ENCODE results near the gene EPHA5.

EPHA5 gene

DNA sequence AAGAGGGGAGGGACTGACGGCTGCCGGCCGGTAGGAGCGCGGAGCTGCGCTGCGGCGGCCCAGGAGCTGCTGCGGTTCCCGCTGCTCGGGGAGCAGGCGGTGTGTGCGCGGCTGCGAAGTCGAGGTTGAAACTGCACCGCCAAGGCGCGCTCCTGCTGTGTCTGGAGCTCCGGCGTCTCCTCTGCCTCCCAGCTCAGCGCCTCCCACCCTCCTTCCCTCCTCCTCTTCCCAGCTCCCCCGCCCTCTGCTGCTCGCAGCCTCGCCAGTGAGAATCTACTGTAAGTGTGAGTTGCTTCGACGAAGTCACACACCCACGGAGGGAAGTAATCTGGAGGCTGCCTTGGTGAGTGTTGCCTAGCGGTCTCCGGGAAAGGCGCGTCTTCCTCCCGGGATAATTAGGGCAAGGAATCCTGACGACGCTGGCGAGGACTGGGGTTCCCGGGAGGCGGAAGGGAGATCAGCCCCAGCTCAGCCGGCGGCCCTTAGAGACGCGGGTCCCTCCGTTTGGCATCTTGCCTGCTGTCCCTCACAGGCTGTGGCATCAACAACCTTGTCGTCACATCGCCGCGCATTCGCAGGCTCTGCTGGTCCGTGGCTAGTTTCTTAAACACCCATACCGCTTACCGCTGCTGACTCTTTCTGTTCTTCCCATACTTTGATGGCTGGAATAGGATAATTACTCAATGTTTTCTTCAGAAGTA lies at the start of gene EPHA5:
EPHA5 (minus strand) TSS at position 159 of the 701 bp plus-strand sequence. CDS start 747 bp downstream, outside the sequence.
- DNase-seq = no peak

DNA sequence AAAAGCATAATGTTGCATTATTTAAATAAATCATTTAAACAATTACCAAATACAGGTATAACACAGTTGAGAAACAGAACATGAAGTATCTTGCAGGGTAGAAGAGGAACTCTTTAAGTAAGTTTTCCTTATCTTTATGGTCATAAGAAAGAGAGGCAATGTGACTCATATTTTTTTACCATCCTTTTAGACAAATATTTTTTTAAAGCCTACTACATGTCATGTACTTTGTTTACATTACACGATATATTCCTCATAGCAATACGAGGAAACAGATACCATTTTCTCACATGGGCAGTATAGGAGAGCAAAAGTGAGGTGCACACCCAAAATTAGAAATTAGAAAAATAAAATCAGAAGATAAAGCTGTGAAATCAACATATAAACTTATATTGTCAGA lies 49.3 kb upstream of the EPHA5 start:
- DNase-seq = no peak

DNA sequence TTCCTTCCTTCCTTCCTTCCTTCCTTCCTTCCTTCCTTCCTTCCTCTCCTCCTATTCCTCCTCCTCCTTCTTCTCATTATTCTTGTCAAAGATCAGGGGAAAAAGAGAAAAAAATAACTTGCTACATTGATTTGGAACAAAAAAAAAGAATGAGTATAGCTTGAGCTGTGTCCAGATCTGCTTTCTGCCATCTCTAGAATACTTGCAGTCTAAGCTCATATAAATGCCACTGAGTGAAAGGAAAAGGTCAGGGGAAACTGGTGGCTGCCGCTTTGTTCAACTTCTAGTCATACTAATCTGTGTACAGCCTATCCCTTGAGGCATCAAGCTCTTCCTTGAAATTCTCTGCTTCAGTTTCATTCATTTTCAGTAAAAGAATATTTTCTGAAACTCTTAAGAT lies 28.3 kb upstream of the EPHA5 start:
- no peak for DNase-seq

DNA sequence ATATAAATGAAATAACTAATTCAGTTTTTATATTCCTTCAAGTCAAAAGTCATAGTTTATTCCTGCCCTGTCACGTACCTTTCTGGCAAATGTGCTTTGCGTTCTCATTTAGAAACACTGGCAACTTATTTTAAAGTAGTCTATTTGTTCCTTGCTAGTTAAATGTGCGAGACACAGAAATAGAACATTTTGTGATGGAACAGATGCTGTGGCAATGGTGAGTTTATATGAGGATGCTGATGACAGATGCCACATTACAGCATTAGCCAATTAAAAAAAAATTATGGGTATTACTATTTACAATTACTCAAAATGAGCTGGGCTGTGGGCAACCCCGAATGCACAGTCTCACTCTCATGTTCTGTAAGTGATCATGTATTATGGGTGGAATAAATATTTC lies 26.1 kb upstream of the EPHA5 start:
- no peak for DNase-seq

DNA sequence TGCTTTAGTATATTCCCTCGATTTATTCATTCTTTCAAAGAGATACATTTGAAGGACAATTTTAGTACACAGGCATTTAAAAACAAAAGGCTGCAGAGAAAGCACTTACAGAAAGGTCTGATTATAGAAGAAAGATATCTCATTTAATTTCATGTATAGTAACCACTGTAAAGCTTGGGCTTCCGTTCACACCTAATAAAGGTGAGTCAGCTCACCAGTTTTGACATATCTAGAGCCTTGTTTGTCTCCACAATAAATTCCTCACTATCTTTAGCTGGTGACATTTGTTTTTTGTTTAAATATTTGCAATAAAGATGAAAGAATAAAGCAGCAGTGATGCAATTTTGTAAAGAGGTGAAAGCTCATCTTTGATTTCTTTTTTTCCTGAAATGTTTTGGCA lies 1.1 kb upstream of the EPHA5 start:
- no peak for DNase-seq

DNA sequence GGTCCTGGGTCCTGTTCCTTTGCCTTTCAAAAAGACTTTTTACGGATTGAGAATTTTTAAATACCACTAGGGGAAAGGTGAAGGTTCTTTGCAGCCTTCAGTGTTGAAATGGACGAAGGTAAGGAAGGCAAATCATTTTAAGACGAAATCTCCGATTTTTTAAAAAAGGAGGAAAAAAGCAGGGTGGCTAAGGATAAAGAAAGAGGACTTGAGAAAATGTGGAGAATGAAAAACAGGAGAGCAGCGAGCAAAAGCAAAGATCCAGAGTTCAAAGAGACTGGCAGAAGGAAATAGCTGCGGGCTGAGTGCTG lies 314 bp downstream of the EPHA5 start:
- no peak for DNase-seq

DNA sequence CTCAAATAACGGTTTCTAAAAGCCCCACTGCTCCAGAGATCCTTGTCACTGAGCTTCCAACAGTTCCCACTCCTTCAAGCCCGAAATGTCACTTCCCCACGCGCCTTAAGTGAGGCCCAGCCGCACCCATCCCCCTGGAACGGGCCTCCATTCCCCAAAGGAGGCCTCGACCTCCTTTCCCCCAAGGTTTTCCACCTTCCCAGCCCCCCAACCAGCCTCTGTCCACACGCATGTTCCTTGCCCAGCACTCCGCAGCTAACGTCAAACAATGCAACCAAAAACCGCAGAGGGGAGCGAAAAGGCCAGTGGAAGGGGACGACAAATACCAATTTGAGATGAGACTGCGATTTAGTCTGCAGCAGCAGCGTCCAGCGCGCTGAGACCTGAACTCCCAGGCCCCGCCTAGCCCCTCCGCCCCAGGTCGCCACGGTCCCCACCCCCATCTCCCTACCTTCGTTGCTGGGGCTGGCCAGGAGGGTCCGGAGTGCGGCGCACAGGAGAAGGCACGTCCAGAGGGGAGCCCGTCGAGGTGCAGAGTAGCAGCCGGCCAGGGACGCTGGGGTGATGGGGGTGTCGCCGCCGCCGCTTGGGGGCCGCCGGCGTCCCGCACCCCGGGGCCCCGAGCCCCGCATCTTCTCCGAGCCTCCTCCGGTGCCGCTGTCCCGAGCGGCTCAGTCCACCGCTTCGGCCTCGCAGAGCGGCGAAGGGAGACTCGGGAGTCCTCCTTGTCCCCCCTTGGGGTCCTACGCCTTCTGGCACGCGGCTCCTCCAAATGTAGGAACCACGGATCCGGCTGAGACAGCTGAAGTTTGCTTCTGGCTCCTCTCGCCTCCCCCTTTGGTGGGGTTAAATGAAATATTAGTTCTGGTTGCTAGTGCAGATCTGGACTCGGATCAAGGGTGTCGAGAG lies 924 bp downstream of the EPHA5 start:
- no peak for DNase-seq

DNA sequence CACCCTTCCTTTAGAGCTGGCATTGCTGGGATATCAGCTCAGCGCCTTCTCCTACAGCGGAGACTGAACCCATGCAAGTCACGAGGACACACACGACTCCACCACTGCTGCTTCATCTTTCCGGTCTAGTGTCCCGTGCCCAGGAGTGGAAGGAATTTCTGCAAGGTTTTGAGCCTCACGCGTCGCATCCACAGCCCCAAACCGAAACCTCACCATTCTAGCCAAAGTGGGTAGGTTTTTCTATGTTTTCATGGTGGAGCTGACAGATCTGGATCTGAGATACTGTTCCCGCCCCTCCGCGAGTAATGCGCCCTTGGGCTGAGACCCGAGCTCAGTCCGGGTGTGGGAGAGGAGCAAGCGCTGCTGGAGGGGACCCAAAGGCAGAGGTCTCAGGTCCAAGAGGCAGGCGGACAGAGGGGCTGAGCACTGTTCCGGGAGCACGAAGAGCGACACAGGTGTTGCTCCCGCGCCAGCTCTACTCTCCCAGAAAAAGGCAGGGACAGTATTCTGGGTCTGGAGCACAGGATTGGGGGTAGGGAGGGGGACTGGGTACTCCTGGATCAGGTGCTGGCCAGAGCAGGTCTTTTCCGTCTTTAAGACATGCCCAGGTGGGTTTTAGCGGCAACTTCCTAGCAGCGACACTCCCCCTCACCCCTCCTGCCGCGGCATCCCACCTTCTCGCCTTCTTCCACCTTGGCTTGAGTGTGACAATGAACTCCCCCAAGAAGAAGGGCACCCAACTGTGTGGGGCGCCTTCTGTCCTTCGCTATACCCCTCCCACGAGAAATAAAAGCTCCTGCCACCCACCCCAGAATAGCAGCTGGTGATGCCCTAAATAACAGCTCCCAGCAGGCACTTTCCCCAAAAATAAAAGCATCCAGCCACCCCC lies 1.8 kb downstream of the EPHA5 start:
- DNase-seq = no peak

DNA sequence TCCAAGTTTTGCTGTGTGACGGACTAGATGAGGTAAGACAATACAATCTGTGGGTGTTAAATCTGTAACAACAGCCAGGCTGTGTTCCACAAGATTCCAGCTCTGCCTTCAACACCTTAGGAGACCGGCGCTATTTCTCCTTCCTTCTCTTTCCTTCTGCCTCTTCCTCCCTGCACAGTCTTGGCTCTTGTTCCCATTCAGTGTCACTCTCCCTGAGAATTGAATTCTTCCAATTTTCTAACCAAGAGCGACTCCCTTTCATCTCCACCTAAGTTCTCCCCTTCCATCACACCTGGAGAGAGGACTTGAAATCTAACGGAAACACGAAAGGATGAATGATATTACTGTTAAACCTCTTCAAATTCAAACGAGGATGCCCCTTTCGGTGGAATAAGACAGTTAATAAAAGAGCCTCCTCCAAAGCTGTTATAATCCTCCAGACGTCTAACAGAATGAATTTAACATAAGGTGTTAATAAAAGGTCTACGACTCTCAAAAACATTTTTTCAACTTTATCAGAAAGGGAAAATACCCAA lies 2.7 kb downstream of the EPHA5 start:
- no peak for DNase-seq

DNA sequence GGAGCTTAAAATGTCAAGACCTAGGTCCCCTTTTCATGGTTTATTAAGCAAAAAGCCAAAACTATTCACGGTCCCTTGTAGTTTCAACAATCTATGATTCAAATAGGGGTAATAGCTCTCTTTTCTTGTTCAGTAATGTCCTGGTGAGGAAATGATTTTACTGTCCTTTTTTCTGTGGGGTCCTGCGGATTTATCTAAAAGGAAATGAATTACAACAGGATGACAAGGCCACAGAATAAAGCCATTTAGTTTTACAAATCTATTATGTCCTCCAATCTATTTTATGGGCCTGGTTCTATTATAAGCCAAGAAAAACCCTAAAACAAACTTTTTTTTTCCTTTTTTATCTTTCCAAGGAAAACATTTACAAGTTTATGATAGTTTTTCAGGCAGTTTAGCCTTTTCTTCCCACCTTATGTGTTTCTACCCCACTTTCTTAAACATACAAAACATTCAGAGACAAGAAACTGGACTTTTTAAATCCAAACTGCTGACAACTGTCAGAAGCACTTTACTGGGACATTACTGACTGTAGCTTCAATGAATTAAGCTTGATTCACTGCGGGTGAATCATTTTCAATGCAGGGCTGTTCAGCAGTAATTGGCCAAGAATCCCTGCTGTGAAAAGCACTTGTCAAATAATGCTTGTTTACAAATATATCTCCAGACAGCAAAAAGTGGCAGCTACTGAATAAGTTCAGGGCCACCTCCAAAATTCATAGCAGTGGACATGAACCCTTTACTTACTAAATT lies 4.3 kb downstream of the EPHA5 start:
- DNase-seq = no peak

DNA sequence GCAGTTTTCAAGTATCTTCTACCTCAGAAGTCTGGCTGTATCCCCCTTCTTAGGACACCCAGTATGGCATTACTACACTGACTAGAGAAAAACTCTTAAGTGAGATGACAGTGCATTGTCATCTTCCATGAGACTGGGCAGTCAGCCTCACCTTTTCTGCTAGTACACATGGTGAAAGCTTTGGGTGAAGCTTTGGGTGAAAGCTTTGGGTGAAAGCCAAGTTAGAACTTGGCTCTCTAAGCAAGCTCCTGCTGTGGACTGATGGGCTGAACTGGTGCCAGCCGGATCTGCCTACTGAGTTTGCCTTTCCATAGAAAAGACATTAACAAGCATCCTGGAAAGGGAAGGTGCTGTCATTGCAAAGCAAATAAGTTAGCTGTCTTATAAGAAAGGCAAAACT lies 8.8 kb downstream of the EPHA5 start:
- DNase-seq = no peak

DNA sequence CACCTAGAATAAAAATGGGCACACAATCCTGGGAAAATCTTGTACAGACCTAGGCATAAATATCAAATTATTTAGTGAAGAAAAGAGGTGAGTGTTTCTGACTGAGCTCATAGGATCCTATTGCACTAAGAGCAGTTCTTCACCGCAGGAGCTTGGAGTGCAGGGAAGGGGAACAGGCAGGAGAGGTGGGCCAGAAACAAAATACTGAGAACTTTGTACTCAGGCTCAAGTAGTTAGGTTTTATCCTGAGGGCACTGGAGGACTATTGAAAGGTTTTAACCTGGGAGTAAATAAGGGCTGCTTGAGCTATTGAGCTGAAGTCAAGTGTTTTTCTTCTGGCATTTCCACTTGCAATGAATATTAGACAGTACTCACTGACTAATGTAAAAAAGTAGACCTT lies 12.2 kb downstream of the EPHA5 start:
- DNase-seq = no peak

DNA sequence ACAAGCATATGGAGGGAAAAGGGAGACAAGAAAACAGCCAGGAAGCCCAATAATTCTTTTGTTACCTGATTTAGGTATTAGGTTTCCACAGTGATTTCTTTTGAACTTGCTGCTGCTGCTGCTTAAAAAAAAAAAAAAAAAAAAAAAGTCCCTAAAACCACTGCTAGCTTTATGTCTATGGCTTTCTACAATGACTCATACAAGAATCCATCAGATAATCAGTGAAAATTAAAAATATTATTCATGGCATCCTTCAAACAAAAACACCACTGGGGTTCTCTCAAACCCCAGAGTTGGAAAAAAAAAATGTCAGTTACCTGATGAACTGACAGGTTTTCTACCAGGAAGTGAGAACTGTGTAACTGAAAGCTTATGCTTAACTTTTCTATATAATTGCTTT lies 14.3 kb downstream of the EPHA5 start:
- no peak for DNase-seq

DNA sequence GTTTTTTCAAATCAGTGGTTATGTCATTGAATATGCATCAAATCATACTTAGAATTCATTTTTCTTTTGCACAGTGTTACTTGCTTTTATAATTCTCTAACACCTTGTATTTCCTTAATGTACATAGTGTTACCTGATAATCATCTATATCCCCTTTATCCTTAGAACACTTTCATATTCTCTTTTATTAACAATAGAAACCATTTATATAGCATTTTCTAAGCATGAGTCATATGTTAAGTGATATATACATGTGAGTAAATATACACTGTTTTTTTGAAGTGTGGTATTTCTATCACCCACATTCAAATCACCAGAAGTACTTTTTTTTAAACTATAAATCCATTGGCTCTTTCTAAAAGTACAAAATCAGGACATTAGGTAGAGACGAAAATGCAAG lies 15.3 kb downstream of the EPHA5 start:
- DNase-seq = no peak

DNA sequence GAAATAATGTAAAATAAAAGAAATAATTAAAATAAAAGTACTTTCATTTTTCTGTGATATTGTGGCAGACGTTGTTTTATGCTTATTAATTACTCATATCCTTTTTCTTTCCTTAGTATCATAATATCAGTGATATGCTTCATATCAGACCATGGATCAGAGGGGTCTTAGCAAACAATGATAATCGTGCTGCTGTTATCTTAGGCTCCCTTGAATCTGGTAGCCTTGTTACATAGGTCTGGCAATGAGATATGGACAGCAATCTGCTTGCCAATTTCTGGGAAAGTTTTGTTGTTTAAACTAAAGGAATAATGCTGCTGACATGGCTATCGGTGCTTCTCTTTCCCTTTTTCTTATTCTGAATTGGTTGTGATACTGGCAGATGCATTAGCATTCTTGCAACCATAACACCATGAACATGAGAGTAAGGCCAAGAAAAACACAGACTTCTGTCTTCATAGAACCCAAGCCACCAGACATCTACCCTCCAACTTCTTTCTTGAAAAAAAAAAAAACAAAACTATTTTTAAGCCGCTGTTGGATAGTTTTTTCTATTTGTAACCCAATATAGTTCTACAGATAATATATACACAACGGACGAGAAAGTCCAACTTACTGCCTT lies 16.4 kb downstream of the EPHA5 start:
- DNase-seq = no peak

DNA sequence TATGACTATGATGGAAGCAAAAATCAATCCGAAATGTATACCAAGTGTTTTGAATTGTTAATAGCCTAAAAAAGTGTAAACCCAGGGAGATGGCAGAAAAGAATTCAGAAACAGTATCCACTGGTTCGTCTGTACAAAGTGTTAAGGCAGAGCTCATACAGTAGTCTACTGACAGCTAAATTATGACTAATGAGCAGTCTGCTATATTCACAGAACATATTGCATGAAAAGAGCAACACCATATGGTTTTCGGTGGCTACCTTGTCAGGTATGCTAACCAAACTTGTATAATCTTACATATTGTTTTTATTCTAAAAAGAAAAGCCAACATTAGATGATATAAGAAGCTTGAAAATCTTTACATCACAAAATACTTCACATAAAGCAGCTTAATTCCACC lies 18.5 kb downstream of the EPHA5 start:
- no peak for DNase-seq

DNA sequence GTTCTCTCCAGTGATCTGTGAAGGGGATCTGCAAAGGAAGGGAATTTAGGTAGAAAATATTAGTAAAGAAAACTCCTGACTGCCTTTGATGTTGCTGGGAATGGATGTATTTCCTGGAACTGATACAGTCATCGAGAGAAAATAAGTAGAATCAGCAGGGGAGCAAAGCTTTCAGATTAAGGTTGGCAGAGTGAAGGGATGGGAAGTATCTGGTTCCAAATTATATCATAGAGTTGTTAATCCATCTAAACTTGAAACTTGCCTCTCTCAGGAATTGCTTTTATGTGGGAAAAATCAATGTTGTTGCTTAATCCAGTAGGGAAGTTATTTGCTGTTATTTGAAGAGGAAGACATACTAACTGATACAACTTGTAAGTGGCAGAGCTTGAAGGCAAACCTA lies 19.3 kb downstream of the EPHA5 start:
- DNase-seq = no peak

DNA sequence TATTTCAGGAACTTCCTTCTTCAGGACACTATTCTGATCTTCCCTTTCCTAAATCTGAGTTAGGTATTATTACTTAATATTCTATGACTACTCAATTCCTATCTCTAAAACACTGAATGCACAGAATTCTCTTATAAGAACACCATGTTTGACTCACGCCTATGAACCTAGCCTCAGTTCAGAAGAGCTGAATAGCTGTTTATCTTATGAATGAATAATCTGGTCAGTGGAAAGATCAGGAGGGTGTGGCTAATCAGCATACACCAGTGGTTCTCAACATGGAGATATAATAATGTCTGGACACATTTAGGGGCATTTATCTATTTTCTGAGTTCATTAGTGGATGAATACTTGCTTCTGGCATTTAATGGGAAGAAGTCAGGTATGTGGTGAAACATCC lies 24.2 kb downstream of the EPHA5 start:
- no peak for DNase-seq

DNA sequence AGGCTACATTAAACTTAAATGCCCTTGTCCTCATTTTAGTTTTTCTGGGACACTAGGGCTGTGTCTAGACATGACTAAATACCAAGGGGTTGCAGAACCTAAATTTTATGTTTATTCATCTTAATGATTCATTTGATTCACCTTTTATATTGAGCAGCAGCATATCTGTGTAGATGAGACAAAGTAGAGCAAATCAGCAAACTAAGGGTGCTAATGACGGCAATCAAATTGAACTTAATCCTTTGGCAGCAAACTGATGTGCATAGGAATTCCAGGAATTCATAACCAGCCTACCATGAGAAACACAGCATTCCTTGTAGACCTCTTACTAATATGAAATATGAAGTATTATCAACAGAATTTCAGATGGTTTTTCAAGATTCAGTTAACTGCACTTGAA lies 25.1 kb downstream of the EPHA5 start:
- DNase-seq = no peak

DNA sequence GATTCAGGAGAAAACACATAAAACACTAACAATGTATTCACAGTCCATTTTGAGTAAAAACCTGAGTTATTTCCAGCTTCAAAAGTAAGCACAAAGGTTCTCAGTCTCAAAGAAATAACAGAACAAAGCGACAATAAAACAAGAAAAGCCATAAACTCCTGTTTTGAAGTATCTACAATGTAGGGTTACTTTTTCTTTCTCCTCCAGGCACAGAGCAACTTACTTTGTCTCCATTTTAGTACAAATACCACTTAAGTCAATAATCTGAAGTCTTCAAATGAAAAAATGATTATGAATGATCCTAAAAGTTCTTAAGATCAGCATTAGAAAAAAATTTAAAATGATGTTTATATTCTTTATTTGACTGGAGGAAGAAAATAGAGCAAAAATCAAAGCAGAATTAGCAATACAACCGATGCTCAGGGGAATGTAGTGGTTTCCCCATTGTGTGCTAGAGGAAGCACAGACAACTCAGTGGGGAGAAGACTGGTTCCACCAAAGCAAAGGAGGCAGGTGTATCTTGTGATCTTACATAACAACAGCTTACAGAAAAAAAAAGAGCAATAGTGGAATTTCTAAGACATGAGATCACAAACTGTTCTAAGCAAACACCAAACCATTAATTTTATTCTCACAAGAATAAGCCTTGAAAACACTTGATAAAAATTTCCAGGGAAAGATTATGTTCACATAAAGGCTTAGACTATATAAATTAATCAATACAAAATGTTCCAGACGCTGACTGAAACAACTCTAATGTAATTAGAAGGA lies 35.1 kb downstream of the EPHA5 start:
- no peak for DNase-seq

DNA sequence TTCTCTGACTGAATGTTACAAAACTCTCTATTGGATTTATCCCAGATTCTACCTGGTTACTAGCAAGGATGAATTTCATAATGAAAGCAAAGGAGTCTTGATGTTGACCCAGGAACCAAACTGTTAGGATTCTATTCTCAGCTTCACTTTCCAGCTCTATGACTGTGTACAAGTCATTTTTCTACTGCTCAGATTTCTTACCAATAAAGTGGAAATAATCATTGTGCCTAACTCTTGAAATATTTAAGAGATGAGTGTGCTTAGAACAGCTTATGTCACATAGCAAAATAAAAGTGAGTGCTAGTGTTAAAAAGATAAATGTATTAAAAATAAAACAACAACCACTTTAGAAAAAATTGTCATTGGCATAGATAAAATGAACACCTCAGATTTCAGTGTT lies 45.6 kb downstream of the EPHA5 start:
- DNase-seq = no peak

Measured in activated CD4-positive, alpha-beta T cell treated with anti-CD3 and anti-CD28 coated beads, Interleukin-2, amount 50 U/mL, for 1 hour (primary cell).